GM18868 (cell line): Measurements from ENCODE around the gene CWC22.
A peak's percentile ranks its signal among the peaks of the same experiment; 100 is the strongest.

ENCODE experiments used
- ATAC-seq: cut with Tn5 transposase; IDR thresholded peaks from one replicate; pipeline ENCODE4 v1.9.1; 2021; ENCODE audit warnings: mild to moderate bottlenecking, moderate library complexity; ENCODE audit not compliant: unreplicated experiment

Gene CWC22

DNA sequence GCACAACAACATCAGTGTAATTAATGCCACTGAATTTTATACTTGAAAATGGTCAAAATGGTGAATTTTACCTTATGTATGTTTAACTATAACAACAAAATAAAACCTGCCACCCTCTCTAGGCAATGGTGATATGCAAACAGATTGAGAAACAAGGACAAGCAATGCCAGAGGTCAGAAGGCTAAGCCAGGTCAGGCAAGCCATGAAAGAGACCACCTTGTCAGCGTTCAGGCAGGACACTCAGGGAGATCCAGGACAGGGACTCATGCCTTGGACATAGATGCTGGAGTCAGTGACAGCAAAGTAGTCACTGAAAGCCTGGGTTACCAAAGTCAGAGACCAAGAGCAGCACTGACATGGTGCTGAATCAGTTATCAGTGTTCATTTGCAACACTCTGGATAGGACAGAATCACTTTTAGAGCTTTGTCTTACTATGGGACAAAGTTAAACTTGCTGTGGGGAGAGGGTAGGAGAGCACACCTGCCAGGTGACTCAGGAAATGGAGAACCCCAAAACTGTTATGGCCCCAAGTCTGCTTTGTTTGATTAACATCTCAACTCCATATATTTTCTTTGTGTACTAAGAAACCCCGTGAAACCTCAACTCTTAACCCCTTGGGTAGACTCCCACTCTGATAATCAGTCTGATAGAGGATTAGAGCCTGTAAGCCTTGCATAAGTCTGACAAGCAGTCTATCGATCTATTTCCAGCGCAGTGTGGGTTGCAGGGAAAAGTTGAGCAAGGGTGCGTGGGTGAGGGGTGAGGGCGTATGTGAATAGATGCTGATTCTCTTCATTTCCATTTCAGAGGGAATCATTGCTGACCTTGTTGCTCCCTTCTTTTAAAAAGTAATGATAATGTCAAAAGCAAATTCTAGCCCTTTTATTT lies 97.0 kb downstream of the CWC22 start:
- ATAC-seq, result no peak

DNA sequence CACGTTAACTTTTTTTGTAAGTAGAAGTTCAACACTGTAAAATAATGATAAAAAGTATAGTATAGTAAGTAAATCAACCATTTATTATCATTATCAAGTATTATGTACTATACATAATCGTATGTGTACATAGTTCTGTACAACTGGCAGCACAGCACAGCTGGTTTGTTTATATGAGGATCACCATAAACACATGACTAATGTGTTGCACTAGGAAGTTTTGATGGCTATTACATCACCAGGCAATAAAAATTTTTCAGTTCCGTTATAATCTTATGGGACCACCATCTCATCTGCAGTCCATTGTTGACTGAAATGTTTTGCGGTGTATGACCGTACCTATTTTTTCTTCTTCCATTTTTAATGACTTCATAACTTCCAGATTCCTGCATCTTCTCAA lies 106.4 kb downstream of the CWC22 start:
- ATAC-seq, result no peak

DNA sequence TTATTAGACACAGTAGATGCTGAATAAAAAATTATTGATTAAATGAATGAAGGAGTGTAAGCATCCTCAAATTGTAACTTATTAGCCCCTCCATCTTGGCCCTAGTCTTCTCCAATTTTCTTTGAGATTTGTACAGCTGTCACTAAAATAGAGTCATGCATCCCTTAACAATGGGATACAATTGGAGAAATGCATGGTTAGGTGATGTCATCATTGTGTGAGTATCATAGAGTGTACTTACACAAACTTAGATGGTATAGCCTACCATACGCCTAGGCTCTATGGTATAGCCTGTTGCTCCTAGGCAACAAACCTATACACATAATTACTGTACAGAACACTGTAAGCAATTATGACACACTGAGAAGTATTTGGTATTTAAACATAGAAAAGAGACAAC lies 107.4 kb downstream of the CWC22 start:
- no peak for ATAC-seq

DNA sequence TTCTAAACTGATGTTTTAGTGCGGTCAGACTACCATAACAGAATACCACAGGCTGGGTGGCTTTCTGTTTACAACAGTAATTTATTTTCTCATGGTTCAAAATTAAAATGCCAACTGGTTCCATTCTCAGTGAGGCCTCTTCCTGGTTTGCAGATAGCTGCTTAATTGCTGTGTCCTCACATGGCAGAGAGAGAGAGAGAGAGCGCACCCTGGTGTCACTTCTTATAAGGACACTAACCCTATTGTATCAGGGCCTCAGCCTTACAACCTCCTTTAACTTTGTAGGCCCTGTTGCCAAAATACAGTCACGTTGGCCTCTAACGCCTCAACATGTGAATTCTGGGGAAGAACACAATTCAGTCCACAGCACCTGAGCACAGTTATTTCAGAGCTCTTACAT lies 108.2 kb downstream of the CWC22 start:
- ATAC-seq, result peak; percentile 97
